PFSK-1 (cell line): ENCODE results near the gene PDE2A.

Experiments used
- FOXP2 ChIP-seq: optimal IDR thresholded peaks from 2 replicates; pipeline ENCODE3; 2011; ENCODE audit warnings: borderline replicate concordance, control low read depth, inconsistent platforms; ENCODE audit not compliant: insufficient read depth; ENCODE audit errors: extremely low read length, extremely low read depth
- POLR2AphosphoS5 ChIP-seq: IDR thresholded peaks from 2 replicates; pipeline ENCODE4 v1.6.1; 2012; ENCODE audit warnings: low read depth, mild to moderate bottlenecking, control low read depth, low read length, moderate library complexity
- REST ChIP-seq, 2 experiments: IDR thresholded peaks; 2 replicates each; pipeline versions ENCODE4 v1.6.1 to v1.8.0; 2011 to 2012; ENCODE audit warnings: low read depth in 2 of 2, low read length in 2 of 2, control low read depth in 1 of 2, inconsistent platforms in 1 of 2, mild to moderate bottlenecking in 1 of 2, moderate library complexity in 1 of 2; ENCODE audit not compliant: insufficient read depth in 1 of 2
- SIN3A ChIP-seq: IDR thresholded peaks from 2 replicates; pipeline ENCODE4 v1.6.1; 2012; ENCODE audit warnings: mild to moderate bottlenecking, low read length, moderate library complexity, borderline replicate concordance; ENCODE audit not compliant: insufficient read depth
- TAF1 ChIP-seq: IDR thresholded peaks from 2 replicates; pipeline ENCODE4 v1.6.1; 2012; ENCODE audit warnings: low read length, control low read depth, borderline replicate concordance; ENCODE audit not compliant: insufficient read depth

PDE2A gene

GRCh38 chr11:72652133-72652532, 22.1 kb downstream of the PDE2A start:
- TF ChIP-seq TAF1 (no peak), FOXP2 (no peak)

GRCh38 chr11:72649215-72649976, 24.8 kb downstream of the PDE2A start:
- no peak for TF ChIP-seq POLR2AphosphoS5
- TF ChIP-seq TAF1: no peak
- TF ChIP-seq FOXP2: no peak
- TF ChIP-seq SIN3A: no peak
- TF ChIP-seq REST (IDR thresholded peaks at IDR 0.05; ENCODE audit: insufficient read depth in 1 of 2, low read depth in 2 of 2, low read length in 2 of 2): no peak

- no peak for TF ChIP-seq TAF1
Observed at GRCh38 chr11:72648384-72649136, 25.7 kb downstream of the PDE2A start.

- TF ChIP-seq POLR2AphosphoS5: no peak
- TF ChIP-seq SIN3A: no peak
- no peak for TF ChIP-seq FOXP2
- no peak for TF ChIP-seq REST (IDR thresholded peaks at IDR 0.05; ENCODE audit: insufficient read depth in 1 of 2, low read depth in 2 of 2, low read length in 2 of 2)
- TF ChIP-seq TAF1: no peak
Observed at GRCh38 chr11:72647882-72648281, 26.3 kb downstream of the PDE2A start.

- no peak for TF ChIP-seq FOXP2
- no peak for TF ChIP-seq REST (IDR thresholded peaks at IDR 0.05; ENCODE audit: insufficient read depth in 1 of 2, low read depth in 2 of 2, low read length in 2 of 2)
- no peak for TF ChIP-seq POLR2AphosphoS5
- TF ChIP-seq TAF1: no peak
- TF ChIP-seq SIN3A: no peak
Observed at GRCh38 chr11:72646472-72646871, 27.8 kb downstream of the PDE2A start.

- TF ChIP-seq SIN3A: no peak
- no peak for TF ChIP-seq TAF1
- TF ChIP-seq POLR2AphosphoS5: no peak
- no peak for TF ChIP-seq REST (IDR thresholded peaks at IDR 0.05; ENCODE audit: insufficient read depth in 1 of 2, low read depth in 2 of 2, low read length in 2 of 2)
- no peak for TF ChIP-seq FOXP2
Observed at GRCh38 chr11:72646024-72646423, 28.2 kb downstream of the PDE2A start.
